ENCODE results near the gene VWA5B1. TPM values are rescaled to one million over a fixed set of nuclear protein-coding genes. Genes with fewer than 3 reads are reported as not detected.

Gene VWA5B1
- total and polyA plus RNA-seq, 2 donors (not counting 3 experiments of a cell fraction or from before 2014, with no cell fraction given): not detected

GRCh38 chr1:20312310-20312709 is 21.6 kb downstream of the VWA5B1 start:
- no peak overlapping the region for H3K9ac ChIP-seq (replicated peaks; ENCODE audit: extremely low read depth, insufficient read depth, low read length)
- H3K27ac ChIP-seq (ENCODE audit: insufficient read depth, low read depth, low read length): no peak overlapping the region
- no peaks in the 10 kb centered on the region for H3K9me3 ChIP-seq (replicated peaks; ENCODE audit: control insufficient read depth, insufficient read depth, low read length)
- H3K79me2 ChIP-seq (ENCODE audit: control insufficient read depth, insufficient read depth, low read length): no peaks in the 10 kb centered on the region
- no peak overlapping the region for H3K4me3 ChIP-seq (replicated peaks in 1 of 3; ENCODE audit: insufficient read depth in 1 of 3, low read depth in 1 of 3, low read length in 3 of 3)
- H3K4me2 ChIP-seq (ENCODE audit: insufficient read depth, low read length): no peak overlapping the region
- no peak for FAIRE-seq
- H4K20me1 ChIP-seq (replicated peaks; ENCODE audit: control insufficient read depth, extremely low read depth, insufficient read depth, low read length): no peaks in the 10 kb centered on the region
- CTCF ChIA-PET: interaction anchor here (0.6 kb wide), 1 partner anchor 181 kb away, joined by 3 read pairs; no protein-coding TSS in a partner anchor
- no peaks in the 10 kb centered on the region for H3K36me3 ChIP-seq (ENCODE audit: control insufficient read depth in 2 of 2, extremely low read depth in 1 of 2, insufficient read depth in 2 of 2, low read length in 2 of 2)
- no peaks in the 10 kb centered on the region for H3K9me1 ChIP-seq (replicated peaks; ENCODE audit: control insufficient read depth, extremely low read depth, insufficient read depth, low read length)
- DNase-seq (ENCODE audit: low read depth, low spot score): no peak
- no peaks in the 10 kb centered on the region for H3K27me3 ChIP-seq (ENCODE audit: control insufficient read depth in 2 of 2, insufficient read depth in 2 of 2, low read length in 2 of 2)
- TF ChIP-seq POLR2A (IDR thresholded peaks at IDR 0.05; ENCODE audit: low read depth, low read length) (no peak), MYC (IDR thresholded peaks at IDR 0.05; ENCODE audit: low read depth, low read length) (no peak), MAX (IDR thresholded peaks at IDR 0.05; ENCODE audit: insufficient read depth, insufficient read length) (no peak), EZH2 (IDR thresholded peaks at IDR 0.05; ENCODE audit: borderline replicate concordance, low read depth, low read length, severe bottlenecking) (no peak)
- intact Hi-C loops (cut with micrococcal nuclease) (no loop called here), dilution Hi-C loops (cut with MboI; ENCODE audit: extremely low pct_ligation_motif_present, low sequenced_read_pairs) (no loop called here)
- H3K4me1 ChIP-seq (ENCODE audit: control insufficient read depth, extremely low read depth, insufficient read depth, low read length): no peaks in the 10 kb centered on the region
- no TSS peak for BruUV-seq (replicated peaks)
- POLR2A ChIA-PET: no interaction called here
- no peak overlapping the region for H2AFZ ChIP-seq (ENCODE audit: low read depth, low read length)

GRCh38 chr1:20312818-20313217 is 22.1 kb downstream of the VWA5B1 start:
- H3K4me2 ChIP-seq (ENCODE audit: insufficient read depth, low read length): no peak overlapping the region
- no peaks in the 10 kb centered on the region for H3K27me3 ChIP-seq (ENCODE audit: control insufficient read depth in 2 of 2, insufficient read depth in 2 of 2, low read length in 2 of 2)
- intact Hi-C loops (cut with micrococcal nuclease) (no loop called here), dilution Hi-C loops (cut with MboI; ENCODE audit: extremely low pct_ligation_motif_present, low sequenced_read_pairs) (no loop called here)
- no peaks in the 10 kb centered on the region for H3K9me3 ChIP-seq (replicated peaks; ENCODE audit: control insufficient read depth, insufficient read depth, low read length)
- H3K27ac ChIP-seq (ENCODE audit: insufficient read depth, low read depth, low read length): no peak overlapping the region
- BruUV-seq (replicated peaks): no TSS peak
- no peak overlapping the region for H2AFZ ChIP-seq (ENCODE audit: low read depth, low read length)
- no peak overlapping the region for H3K4me3 ChIP-seq (replicated peaks in 1 of 3; ENCODE audit: insufficient read depth in 1 of 3, low read depth in 1 of 3, low read length in 3 of 3)
- H3K4me1 ChIP-seq (ENCODE audit: control insufficient read depth, extremely low read depth, insufficient read depth, low read length): no peaks in the 10 kb centered on the region
- FAIRE-seq: no peak
- DNase-seq (ENCODE audit: low read depth, low spot score): no peak
- H3K36me3 ChIP-seq (ENCODE audit: control insufficient read depth in 2 of 2, extremely low read depth in 1 of 2, insufficient read depth in 2 of 2, low read length in 2 of 2): no peaks in the 10 kb centered on the region
- no peaks in the 10 kb centered on the region for H3K9me1 ChIP-seq (replicated peaks; ENCODE audit: control insufficient read depth, extremely low read depth, insufficient read depth, low read length)
- H3K9ac ChIP-seq (replicated peaks; ENCODE audit: extremely low read depth, insufficient read depth, low read length): no peak overlapping the region
- H4K20me1 ChIP-seq (replicated peaks; ENCODE audit: control insufficient read depth, extremely low read depth, insufficient read depth, low read length): no peaks in the 10 kb centered on the region
- ChIA-PET POLR2A (no interaction called here), CTCF (interaction anchor here (0.6 kb wide), 1 partner anchor 181 kb away, joined by 3 read pairs; no protein-coding TSS in a partner anchor)
- H3K79me2 ChIP-seq (ENCODE audit: control insufficient read depth, insufficient read depth, low read length): no peaks in the 10 kb centered on the region
- TF ChIP-seq POLR2AphosphoS5 (IDR thresholded peaks at IDR 0.05; ENCODE audit: insufficient read depth, low read depth, low read length) (no peak), GATA2 (IDR thresholded peaks at IDR 0.05; ENCODE audit: insufficient read depth, insufficient read length, low read depth, low read length) (no peak), MYC (IDR thresholded peaks at IDR 0.05; ENCODE audit: low read depth, low read length) (no peak)
